DND-41 (cell line): ENCODE measurements around the gene SALL4.
"Not testable (repeated sequence)": the region's sequence is repeated elsewhere in the genome, so short reads cannot be mapped to it uniquely, and the experiment has no call there.

ENCODE experiments used
- EZH2 ChIP-seq: IDR thresholded peaks from 3 replicates; pipeline ENCODE4 v1.6.1; 2012; ENCODE audit warnings: borderline replicate concordance, low read depth, mild to moderate bottlenecking, moderate library complexity, low read length, inconsistent platforms; ENCODE audit not compliant: severe bottlenecking
- TF ChIP-seq, protein P1 (sequence below): IDR thresholded peaks from 2 replicates; pipeline ENCODE4 v1.5.1; 2012; ENCODE audit warnings: borderline replicate concordance, low read length, moderate library complexity, mild to moderate bottlenecking; ENCODE audit not compliant: poor library complexity, severe bottlenecking; ENCODE audit errors: extremely low read depth

DNA sequence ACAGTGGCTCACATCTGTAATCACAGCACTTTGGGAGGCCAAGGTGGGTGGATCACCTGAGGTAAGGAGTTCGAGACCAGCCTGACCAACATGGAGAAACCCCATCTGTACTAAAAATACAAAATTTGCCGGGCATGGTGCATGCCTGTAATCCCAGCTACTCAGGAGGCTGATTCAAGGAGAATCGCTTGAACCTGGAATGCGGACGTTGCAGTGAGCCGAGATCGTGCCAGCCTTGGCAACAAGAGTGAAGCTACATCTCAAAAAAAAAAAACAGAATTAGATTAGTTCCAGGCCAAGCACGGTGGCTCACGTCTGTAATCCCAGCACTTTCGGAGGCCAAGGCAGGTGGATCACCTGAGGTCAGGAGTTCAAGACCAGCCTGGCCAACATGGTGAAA, 36.9 kb downstream of the SALL4 start:
- TF ChIP-seq, protein P1, sequence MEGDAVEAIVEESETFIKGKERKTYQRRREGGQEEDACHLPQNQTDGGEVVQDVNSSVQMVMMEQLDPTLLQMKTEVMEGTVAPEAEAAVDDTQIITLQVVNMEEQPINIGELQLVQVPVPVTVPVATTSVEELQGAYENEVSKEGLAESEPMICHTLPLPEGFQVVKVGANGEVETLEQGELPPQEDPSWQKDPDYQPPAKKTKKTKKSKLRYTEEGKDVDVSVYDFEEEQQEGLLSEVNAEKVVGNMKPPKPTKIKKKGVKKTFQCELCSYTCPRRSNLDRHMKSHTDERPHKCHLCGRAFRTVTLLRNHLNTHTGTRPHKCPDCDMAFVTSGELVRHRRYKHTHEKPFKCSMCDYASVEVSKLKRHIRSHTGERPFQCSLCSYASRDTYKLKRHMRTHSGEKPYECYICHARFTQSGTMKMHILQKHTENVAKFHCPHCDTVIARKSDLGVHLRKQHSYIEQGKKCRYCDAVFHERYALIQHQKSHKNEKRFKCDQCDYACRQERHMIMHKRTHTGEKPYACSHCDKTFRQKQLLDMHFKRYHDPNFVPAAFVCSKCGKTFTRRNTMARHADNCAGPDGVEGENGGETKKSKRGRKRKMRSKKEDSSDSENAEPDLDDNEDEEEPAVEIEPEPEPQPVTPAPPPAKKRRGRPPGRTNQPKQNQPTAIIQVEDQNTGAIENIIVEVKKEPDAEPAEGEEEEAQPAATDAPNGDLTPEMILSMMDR: not testable (repeated sequence)
- TF ChIP-seq EZH2: not testable (repeated sequence)
